WTC11 (cell line): ENCODE measurements around the gene SPATA6. TPM values are rescaled to one million over a fixed set of nuclear protein-coding genes. Genes with fewer than 3 reads are reported as not detected.
"Not testable (repeated sequence)": the region's sequence is repeated elsewhere in the genome, so short reads cannot be mapped to it uniquely, and the experiment has no call there.

Experiments
- ATAC-seq: fragments of 200-7000 bp; cut with Tn5 transposase; 2 replicates; pipeline ENCODE4 v1.10.0; 2021; ENCODE audit warnings: mild to moderate bottlenecking, moderate library complexity
- CTCF ChIA-PET: fragments of 300-600 bp; sonication (Branson Sonifier 250); formaldehyde crosslinking; loops from one replicate; lab custom pipeline; 2021; ENCODE audit warnings: antibody characterized with exemption; lab: Charles Lee
- POLR2A ChIA-PET: fragments of 350-600 bp; sonication (Branson Sonifier 250); formaldehyde crosslinking; loops from one replicate; lab custom pipeline; 2021; ENCODE audit warnings: antibody characterized with exemption; lab: Charles Lee
- DNase-seq: peaks from one replicate; pipeline ENCODE4 v3.0.0; 2021; ENCODE audit warnings: low spot score
- H3K27ac Mint-ChIP-seq: 2 replicates; pipeline ENCODE4 v1.8.0; 2021; ENCODE audit warnings: mixed read lengths
- H3K27me3 Mint-ChIP-seq: 2 replicates; pipeline ENCODE4 v1.8.0; 2021; ENCODE audit warnings: low read depth, mild to moderate bottlenecking, moderate library complexity, mixed read lengths
- H3K36me3 Mint-ChIP-seq: 2 replicates; pipeline ENCODE4 v1.8.0; 2021; ENCODE audit warnings: mixed read lengths
- H3K4me1 Mint-ChIP-seq: 2 replicates; pipeline ENCODE4 v1.8.0; 2022; ENCODE audit warnings: mixed read lengths
- H3K4me3 Mint-ChIP-seq: 2 replicates; pipeline ENCODE4 v1.8.0; 2021; ENCODE audit warnings: mild to moderate bottlenecking, moderate library complexity, mixed read lengths
- H3K9me3 Mint-ChIP-seq: 2 replicates; pipeline ENCODE4 v1.8.0; 2021; ENCODE audit warnings: mixed read lengths
- EMX1 ChIP-seq: fragments of 250-450 bp; sonication (Bioruptor Pico); IDR thresholded peaks from 2 replicates; pipeline ENCODE4 v1.8.0; 2021; ENCODE audit warnings: mild to moderate bottlenecking
- ESRRA ChIP-seq: sonication (generic); formaldehyde crosslinking; IDR thresholded peaks from 2 replicates; pipeline ENCODE4 v1.8.1; 2022; ENCODE audit warnings: mild to moderate bottlenecking, missing genetic modification reagents, borderline replicate concordance
- ETV6 ChIP-seq: sonication (generic); formaldehyde crosslinking; IDR thresholded peaks from 2 replicates; pipeline ENCODE4 v1.8.1; 2022; ENCODE audit warnings: mild to moderate bottlenecking, missing genetic modification reagents
- FOXJ3 ChIP-seq: sonication (generic); formaldehyde crosslinking; IDR thresholded peaks from 2 replicates; pipeline ENCODE4 v1.9.0; 2021; ENCODE audit warnings: missing genetic modification reagents, mild to moderate bottlenecking, borderline replicate concordance
- FOXP1 ChIP-seq: sonication (generic); formaldehyde crosslinking; IDR thresholded peaks from 2 replicates; pipeline ENCODE4 v1.8.0; 2022; ENCODE audit warnings: missing genetic modification reagents, mild to moderate bottlenecking, moderate library complexity, borderline replicate concordance
- GABPB1 ChIP-seq: sonication (generic); formaldehyde crosslinking; IDR thresholded peaks from 2 replicates; pipeline ENCODE4 v1.8.1; 2023; ENCODE audit warnings: mild to moderate bottlenecking, missing genetic modification reagents
- GTF2I ChIP-seq: fragments of 250-450 bp; sonication (Bioruptor Pico); conservative IDR thresholded peaks from 2 replicates; pipeline ENCODE4 v1.4.0; 2021; ENCODE audit warnings: mild to moderate bottlenecking
- IRF2 ChIP-seq: sonication (generic); formaldehyde crosslinking; IDR thresholded peaks from 2 replicates; pipeline ENCODE4 v1.8.0; 2022; ENCODE audit warnings: low read depth, missing genetic modification reagents, borderline replicate concordance
- JAZF1 ChIP-seq: fragments of 250-450 bp; sonication (Bioruptor Pico); IDR thresholded peaks from 2 replicates; pipeline ENCODE4 v1.9.0; 2021; ENCODE audit warnings: moderate library complexity, mild to moderate bottlenecking, inconsistent platforms
- JUN ChIP-seq: sonication (generic); formaldehyde crosslinking; IDR thresholded peaks from 2 replicates; pipeline ENCODE4 v1.8.0; 2023; ENCODE audit warnings: mild to moderate bottlenecking, missing genetic modification reagents
- KAT7 ChIP-seq: sonication (generic); formaldehyde crosslinking; IDR thresholded peaks from 2 replicates; pipeline ENCODE4 v1.8.1; 2023; ENCODE audit warnings: missing genetic modification reagents, mild to moderate bottlenecking, borderline replicate concordance
- PRRX2 ChIP-seq: fragments of 250-450 bp; sonication (Bioruptor Pico); IDR thresholded peaks from 2 replicates; pipeline ENCODE4 v1.8.0; 2021; ENCODE audit warnings: mild to moderate bottlenecking
- SOX15 ChIP-seq: fragments of 250-450 bp; sonication (Bioruptor Pico); IDR thresholded peaks from 2 replicates; pipeline ENCODE4 v1.9.0; 2021; ENCODE audit warnings: mild to moderate bottlenecking
- SP1 ChIP-seq: sonication (generic); formaldehyde crosslinking; conservative IDR thresholded peaks from 2 replicates; pipeline ENCODE4 v1.8.1; 2022; ENCODE audit warnings: missing genetic modification reagents
- TP53 ChIP-seq: sonication (generic); formaldehyde crosslinking; IDR thresholded peaks from 2 replicates; pipeline ENCODE4 v1.8.1; 2023; ENCODE audit warnings: mild to moderate bottlenecking, missing genetic modification reagents
- ZNF263 ChIP-seq: sonication (generic); formaldehyde crosslinking; IDR thresholded peaks from 2 replicates; pipeline ENCODE4 v1.8.1; 2022; ENCODE audit warnings: low read depth, mild to moderate bottlenecking, moderate library complexity, missing genetic modification reagents
- total RNA-seq: library from RNA; stranded (reverse); gene quantifications from 3 replicates; pipeline ENCODE4 v1.2.3, GENCODE V29; 2021
- TF ChIP-seq, protein P1 (sequence below): sonication (generic); formaldehyde crosslinking; IDR thresholded peaks from 2 replicates; pipeline ENCODE4 v1.8.0; 2023; ENCODE audit warnings: missing genetic modification reagents, mild to moderate bottlenecking, borderline replicate concordance
- TF ChIP-seq, protein P2 (sequence below): sonication (generic); formaldehyde crosslinking; IDR thresholded peaks from 2 replicates; pipeline ENCODE4 v1.8.1; 2023; ENCODE audit warnings: mild to moderate bottlenecking, missing genetic modification reagents, moderate library complexity
- TF ChIP-seq, protein P3 (sequence below): fragments of 250-450 bp; sonication (Bioruptor Pico); IDR thresholded peaks from 2 replicates; pipeline ENCODE4 v1.9.0; 2021; ENCODE audit warnings: mild to moderate bottlenecking, borderline replicate concordance
- TF ChIP-seq, protein P4 (sequence below): fragments of 250-450 bp; sonication (Bioruptor Pico); IDR thresholded peaks from 2 replicates; pipeline ENCODE4 v1.9.0; 2021; ENCODE audit warnings: mild to moderate bottlenecking

Gene SPATA6
- total RNA-seq, 1 experiment from 2014 or later = 17.7 TPM

DNA sequence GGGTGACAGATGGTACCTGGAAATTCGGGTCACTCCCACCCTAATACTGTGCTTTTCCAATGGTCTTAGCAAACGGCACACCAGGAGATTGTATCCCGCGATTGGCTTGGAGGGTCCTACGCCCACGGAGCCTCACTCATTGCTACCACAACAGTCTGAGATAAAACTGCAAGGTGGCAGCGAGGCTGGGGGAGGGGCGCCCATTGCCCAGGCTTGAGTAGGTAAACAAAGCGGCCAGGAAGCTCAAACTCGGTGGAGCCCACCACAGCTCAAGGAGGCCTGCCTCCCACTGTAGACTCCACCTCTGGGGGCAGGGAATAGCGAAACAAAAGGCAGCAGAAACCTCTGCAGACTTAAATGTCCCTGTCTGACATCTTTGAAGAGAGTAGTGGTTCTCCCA lies 160.2 kb downstream of the SPATA6 start:
- not testable (repeated sequence) for ATAC-seq, H3K27ac Mint-ChIP-seq, H3K4me3 Mint-ChIP-seq, DNase-seq, H3K4me1 Mint-ChIP-seq, H3K27me3 Mint-ChIP-seq
- ChIA-PET POLR2A (interaction anchor here (0.6 kb wide), 1 partner anchor 136 kb away, joined by 5 read pairs; no protein-coding TSS in a partner anchor), CTCF (interaction anchor here (0.6 kb wide), 2 partner anchors 288 to 810 kb away, joined by 3 read pairs; no protein-coding TSS in a partner anchor)
- peaks cover 53% of the 10 kb centered on the region for H3K9me3 Mint-ChIP-seq
- H3K36me3 Mint-ChIP-seq = peaks cover 34% of the 10 kb centered on the region

DNA sequence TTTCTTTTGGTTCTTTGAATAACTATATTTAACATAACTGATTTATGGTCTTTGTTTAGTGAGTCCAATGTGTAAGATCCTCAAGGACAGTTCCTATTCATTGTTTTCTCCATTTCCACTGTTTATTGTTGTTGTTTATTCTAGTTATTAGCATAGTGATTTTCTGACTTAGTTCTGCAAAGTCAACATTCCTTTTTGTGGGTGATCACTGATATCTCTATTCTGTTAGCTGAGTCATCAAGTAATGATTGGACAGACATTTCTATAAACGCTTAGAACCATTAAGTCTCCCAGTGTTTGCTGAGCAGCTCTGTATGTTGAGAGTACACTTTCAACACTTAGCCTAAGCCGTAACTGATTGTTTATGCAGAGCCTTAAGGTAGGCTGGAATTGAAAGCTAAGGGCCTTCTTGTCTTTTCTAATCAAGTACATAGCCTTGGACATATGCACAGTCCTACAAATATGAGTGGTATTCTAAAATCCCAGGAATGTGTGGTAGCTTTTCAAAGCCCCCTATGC lies 162.4 kb downstream of the SPATA6 start:
- Mint-ChIP-seq H3K27me3 (peaks cover 3% of the 10 kb centered on the region; the same call in 1 of the 2 replicates), H3K27ac (no peak overlapping the region)
- POLR2A ChIA-PET = no interaction called here

DNA sequence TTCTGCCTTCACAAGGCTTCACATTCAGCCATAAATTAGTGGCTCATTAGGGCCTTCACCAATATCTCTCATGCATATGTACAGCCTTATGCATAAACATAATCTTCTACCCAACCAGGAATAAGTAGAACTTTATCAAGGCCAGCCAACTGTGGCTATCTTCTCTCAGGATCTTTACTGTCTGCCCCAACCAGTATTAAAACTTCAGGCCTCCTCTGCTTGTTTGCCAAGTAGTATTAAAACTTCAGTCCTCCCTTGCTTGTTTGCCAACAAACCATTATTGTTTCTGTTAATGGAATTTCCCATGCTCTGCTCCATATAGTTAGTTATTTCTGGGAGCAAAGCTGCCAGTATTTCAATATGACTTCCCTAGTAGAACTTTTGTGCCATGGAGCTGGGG lies 169.4 kb downstream of the SPATA6 start:
- H3K27ac Mint-ChIP-seq = no peak overlapping the region
- H3K4me3 Mint-ChIP-seq = no peak overlapping the region
- DNase-seq = no peak
- CTCF ChIA-PET = no interaction called here
- no peaks in the 10 kb centered on the region for H3K36me3 Mint-ChIP-seq
- H3K9me3 Mint-ChIP-seq = no peaks in the 10 kb centered on the region
- POLR2A ChIA-PET = no interaction called here
- H3K4me1 Mint-ChIP-seq = no peaks in the 10 kb centered on the region
- no peak for ATAC-seq
- no peaks in the 10 kb centered on the region for H3K27me3 Mint-ChIP-seq
- no peak for TF ChIP-seq SP1 (CRISPR knock-in tag)
- no peak for TF ChIP-seq ESRRA (CRISPR knock-in tag)
- TF ChIP-seq GABPB1 (CRISPR knock-in tag) = no peak
- TF ChIP-seq KAT7 (CRISPR knock-in tag) = no peak
- TF ChIP-seq TP53 (CRISPR knock-in tag) = no peak
- TF ChIP-seq, protein P1, sequence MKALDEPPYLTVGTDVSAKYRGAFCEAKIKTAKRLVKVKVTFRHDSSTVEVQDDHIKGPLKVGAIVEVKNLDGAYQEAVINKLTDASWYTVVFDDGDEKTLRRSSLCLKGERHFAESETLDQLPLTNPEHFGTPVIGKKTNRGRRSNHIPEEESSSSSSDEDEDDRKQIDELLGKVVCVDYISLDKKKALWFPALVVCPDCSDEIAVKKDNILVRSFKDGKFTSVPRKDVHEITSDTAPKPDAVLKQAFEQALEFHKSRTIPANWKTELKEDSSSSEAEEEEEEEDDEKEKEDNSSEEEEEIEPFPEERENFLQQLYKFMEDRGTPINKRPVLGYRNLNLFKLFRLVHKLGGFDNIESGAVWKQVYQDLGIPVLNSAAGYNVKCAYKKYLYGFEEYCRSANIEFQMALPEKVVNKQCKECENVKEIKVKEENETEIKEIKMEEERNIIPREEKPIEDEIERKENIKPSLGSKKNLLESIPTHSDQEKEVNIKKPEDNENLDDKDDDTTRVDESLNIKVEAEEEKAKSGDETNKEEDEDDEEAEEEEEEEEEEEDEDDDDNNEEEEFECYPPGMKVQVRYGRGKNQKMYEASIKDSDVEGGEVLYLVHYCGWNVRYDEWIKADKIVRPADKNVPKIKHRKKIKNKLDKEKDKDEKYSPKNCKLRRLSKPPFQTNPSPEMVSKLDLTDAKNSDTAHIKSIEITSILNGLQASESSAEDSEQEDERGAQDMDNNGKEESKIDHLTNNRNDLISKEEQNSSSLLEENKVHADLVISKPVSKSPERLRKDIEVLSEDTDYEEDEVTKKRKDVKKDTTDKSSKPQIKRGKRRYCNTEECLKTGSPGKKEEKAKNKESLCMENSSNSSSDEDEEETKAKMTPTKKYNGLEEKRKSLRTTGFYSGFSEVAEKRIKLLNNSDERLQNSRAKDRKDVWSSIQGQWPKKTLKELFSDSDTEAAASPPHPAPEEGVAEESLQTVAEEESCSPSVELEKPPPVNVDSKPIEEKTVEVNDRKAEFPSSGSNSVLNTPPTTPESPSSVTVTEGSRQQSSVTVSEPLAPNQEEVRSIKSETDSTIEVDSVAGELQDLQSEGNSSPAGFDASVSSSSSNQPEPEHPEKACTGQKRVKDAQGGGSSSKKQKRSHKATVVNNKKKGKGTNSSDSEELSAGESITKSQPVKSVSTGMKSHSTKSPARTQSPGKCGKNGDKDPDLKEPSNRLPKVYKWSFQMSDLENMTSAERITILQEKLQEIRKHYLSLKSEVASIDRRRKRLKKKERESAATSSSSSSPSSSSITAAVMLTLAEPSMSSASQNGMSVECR (CRISPR knock-in tag) = no peak
- no peak for TF ChIP-seq IRF2 (CRISPR knock-in tag)
- TF ChIP-seq EMX1 (CRISPR knock-in tag) = no peak
- TF ChIP-seq PRRX2 = no peak

More for the DNA sequence above, 162.4 kb downstream of the SPATA6 start:
- H3K9me3 Mint-ChIP-seq = peaks cover 39% of the 10 kb centered on the region
- no peak overlapping the region for H3K4me3 Mint-ChIP-seq
- H3K36me3 Mint-ChIP-seq = peaks cover 27% of the 10 kb centered on the region
- DNase-seq (no peak), ATAC-seq (no peak)
- TF ChIP-seq, protein P2, sequence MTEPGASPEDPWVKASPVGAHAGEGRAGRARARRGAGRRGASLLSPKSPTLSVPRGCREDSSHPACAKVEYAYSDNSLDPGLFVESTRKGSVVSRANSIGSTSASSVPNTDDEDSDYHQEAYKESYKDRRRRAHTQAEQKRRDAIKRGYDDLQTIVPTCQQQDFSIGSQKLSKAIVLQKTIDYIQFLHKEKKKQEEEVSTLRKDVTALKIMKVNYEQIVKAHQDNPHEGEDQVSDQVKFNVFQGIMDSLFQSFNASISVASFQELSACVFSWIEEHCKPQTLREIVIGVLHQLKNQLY (CRISPR knock-in tag) = no peak
- no peak for TF ChIP-seq FOXP1 (CRISPR knock-in tag)
- TF ChIP-seq FOXJ3 (CRISPR knock-in tag) = no peak
- TF ChIP-seq SOX15 = no peak
- no peak for TF ChIP-seq GTF2I (CRISPR knock-in tag)
- TF ChIP-seq JAZF1 = no peak
- no peak for TF ChIP-seq ETV6 (CRISPR knock-in tag)
- no peak for TF ChIP-seq JUN (CRISPR knock-in tag)
- no peak for TF ChIP-seq SP1 (CRISPR knock-in tag)
- no peak for TF ChIP-seq IRF2 (CRISPR knock-in tag)
- TF ChIP-seq, protein P3, sequence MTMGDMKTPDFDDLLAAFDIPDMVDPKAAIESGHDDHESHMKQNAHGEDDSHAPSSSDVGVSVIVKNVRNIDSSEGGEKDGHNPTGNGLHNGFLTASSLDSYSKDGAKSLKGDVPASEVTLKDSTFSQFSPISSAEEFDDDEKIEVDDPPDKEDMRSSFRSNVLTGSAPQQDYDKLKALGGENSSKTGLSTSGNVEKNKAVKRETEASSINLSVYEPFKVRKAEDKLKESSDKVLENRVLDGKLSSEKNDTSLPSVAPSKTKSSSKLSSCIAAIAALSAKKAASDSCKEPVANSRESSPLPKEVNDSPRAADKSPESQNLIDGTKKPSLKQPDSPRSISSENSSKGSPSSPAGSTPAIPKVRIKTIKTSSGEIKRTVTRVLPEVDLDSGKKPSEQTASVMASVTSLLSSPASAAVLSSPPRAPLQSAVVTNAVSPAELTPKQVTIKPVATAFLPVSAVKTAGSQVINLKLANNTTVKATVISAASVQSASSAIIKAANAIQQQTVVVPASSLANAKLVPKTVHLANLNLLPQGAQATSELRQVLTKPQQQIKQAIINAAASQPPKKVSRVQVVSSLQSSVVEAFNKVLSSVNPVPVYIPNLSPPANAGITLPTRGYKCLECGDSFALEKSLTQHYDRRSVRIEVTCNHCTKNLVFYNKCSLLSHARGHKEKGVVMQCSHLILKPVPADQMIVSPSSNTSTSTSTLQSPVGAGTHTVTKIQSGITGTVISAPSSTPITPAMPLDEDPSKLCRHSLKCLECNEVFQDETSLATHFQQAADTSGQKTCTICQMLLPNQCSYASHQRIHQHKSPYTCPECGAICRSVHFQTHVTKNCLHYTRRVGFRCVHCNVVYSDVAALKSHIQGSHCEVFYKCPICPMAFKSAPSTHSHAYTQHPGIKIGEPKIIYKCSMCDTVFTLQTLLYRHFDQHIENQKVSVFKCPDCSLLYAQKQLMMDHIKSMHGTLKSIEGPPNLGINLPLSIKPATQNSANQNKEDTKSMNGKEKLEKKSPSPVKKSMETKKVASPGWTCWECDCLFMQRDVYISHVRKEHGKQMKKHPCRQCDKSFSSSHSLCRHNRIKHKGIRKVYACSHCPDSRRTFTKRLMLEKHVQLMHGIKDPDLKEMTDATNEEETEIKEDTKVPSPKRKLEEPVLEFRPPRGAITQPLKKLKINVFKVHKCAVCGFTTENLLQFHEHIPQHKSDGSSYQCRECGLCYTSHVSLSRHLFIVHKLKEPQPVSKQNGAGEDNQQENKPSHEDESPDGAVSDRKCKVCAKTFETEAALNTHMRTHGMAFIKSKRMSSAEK = no peak
- TF ChIP-seq, protein P4, sequence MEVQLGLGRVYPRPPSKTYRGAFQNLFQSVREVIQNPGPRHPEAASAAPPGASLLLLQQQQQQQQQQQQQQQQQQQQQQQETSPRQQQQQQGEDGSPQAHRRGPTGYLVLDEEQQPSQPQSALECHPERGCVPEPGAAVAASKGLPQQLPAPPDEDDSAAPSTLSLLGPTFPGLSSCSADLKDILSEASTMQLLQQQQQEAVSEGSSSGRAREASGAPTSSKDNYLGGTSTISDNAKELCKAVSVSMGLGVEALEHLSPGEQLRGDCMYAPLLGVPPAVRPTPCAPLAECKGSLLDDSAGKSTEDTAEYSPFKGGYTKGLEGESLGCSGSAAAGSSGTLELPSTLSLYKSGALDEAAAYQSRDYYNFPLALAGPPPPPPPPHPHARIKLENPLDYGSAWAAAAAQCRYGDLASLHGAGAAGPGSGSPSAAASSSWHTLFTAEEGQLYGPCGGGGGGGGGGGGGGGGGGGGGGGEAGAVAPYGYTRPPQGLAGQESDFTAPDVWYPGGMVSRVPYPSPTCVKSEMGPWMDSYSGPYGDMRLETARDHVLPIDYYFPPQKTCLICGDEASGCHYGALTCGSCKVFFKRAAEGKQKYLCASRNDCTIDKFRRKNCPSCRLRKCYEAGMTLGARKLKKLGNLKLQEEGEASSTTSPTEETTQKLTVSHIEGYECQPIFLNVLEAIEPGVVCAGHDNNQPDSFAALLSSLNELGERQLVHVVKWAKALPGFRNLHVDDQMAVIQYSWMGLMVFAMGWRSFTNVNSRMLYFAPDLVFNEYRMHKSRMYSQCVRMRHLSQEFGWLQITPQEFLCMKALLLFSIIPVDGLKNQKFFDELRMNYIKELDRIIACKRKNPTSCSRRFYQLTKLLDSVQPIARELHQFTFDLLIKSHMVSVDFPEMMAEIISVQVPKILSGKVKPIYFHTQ (CRISPR knock-in tag) = no peak
- TF ChIP-seq ZNF263 (CRISPR knock-in tag) = no peak
- CTCF ChIA-PET = no interaction called here
- H3K4me1 Mint-ChIP-seq = no peaks in the 10 kb centered on the region
